PC-3 (cell line): ENCODE measurements around the gene TMEM117. TPM values are rescaled to one million over a fixed set of nuclear protein-coding genes. Genes with fewer than 3 reads are reported as not detected.
A peak's percentile ranks its signal among the peaks of the same experiment; 100 is the strongest.

ENCODE experiments used
- ATAC-seq: fragments of 200-7000 bp; cut with Tn5 transposase; 2 replicates; pipeline ENCODE4 v1.9.1; 2020; ENCODE audit warnings: mild to moderate bottlenecking, moderate library complexity
- BruUV-seq: library from RNA; stranded (reverse); fragments of 400-500 nt; replicated peaks from 2 replicates; lab custom pipeline; 2021; lab: Mats Ljungman, UMichigan
- CTCF ChIA-PET: fragments of 300-600 bp; sonication (Branson Sonifier 250); formaldehyde crosslinking; loops from one replicate; lab custom pipeline; 2022; ENCODE audit warnings: antibody characterized with exemption; lab: Charles Lee
- POLR2A ChIA-PET: fragments of 300-600 bp; sonication (Branson Sonifier 250); formaldehyde crosslinking; loops from one replicate; lab custom pipeline; 2022; ENCODE audit warnings: antibody characterized with exemption; ENCODE audit not compliant: unreplicated experiment; lab: Charles Lee
- DNase-seq: peaks from one replicate; pipeline ENCODE4 v3.0.0-alpha.2; 2015
- H2AFZ ChIP-seq: fragments of 300-600 bp; sonication (generic); 2 replicates; pipeline ENCODE4 v1.6.0; 2016; ENCODE audit warnings: antibody characterized with exemption, low read length
- H3F3A ChIP-seq: fragments of 300-600 bp; sonication (generic); one replicate; pipeline ENCODE4 v1.6.0; 2017; ENCODE audit warnings: antibody characterized with exemption, low read length, control low read depth, mild to moderate bottlenecking; ENCODE audit not compliant: unreplicated experiment
- H3K27ac ChIP-seq: fragments of 300-600 bp; sonication (generic); 2 replicates; pipeline ENCODE4 v1.5.1; 2016; ENCODE audit warnings: mild to moderate bottlenecking, low read length
- H3K27me3 ChIP-seq: fragments of 300-600 bp; sonication (generic); 2 replicates; pipeline ENCODE4 v1.6.1; 2016; ENCODE audit warnings: low read length, mixed read lengths
- H3K36me3 ChIP-seq: fragments of 300-600 bp; sonication (generic); 2 replicates; pipeline ENCODE4 v1.6.1; 2016; ENCODE audit warnings: low read depth, mixed run types, low read length, mixed read lengths
- H3K4me1 ChIP-seq: fragments of 300-600 bp; sonication (generic); 2 replicates; pipeline ENCODE4 v1.5.1; 2016; ENCODE audit warnings: low read length; ENCODE audit not compliant: insufficient read depth
- H3K4me2 ChIP-seq: fragments of 300-600 bp; sonication (generic); 2 replicates; pipeline ENCODE4 v1.6.0; 2016; ENCODE audit warnings: low read length
- H3K4me3 ChIP-seq: fragments of 300-600 bp; sonication (generic); 2 replicates; pipeline ENCODE4 v1.5.1; 2016; ENCODE audit warnings: mild to moderate bottlenecking, low read length, mixed read lengths
- H3K79me2 ChIP-seq: fragments of 300-600 bp; sonication (generic); 2 replicates; pipeline ENCODE4 v1.6.1; 2017; ENCODE audit warnings: low read length, mixed read lengths
- H3K9ac ChIP-seq: fragments of 300-600 bp; sonication (generic); 2 replicates; pipeline ENCODE4 v1.6.0; 2016; ENCODE audit warnings: mild to moderate bottlenecking, low read length
- H3K9me2 ChIP-seq: fragments of 300-600 bp; sonication (generic); replicated peaks from 2 replicates; pipeline ENCODE4 v1.6.1; 2016; ENCODE audit warnings: mixed run types, low read length, mixed read lengths
- H3K9me3 ChIP-seq: fragments of 300-600 bp; sonication (generic); 2 replicates; pipeline ENCODE4 v1.6.1; 2016; ENCODE audit warnings: low read length, mixed read lengths
- H4K20me1 ChIP-seq: fragments of 300-600 bp; sonication (generic); 2 replicates; pipeline ENCODE4 v1.6.1; 2016; ENCODE audit warnings: low read length, mixed read lengths
- EZH2 ChIP-seq: fragments of 300-600 bp; sonication (generic); IDR thresholded peaks from one replicate; pipeline ENCODE4 v1.6.1; 2017; ENCODE audit warnings: antibody characterized with exemption, mild to moderate bottlenecking, low read length; ENCODE audit not compliant: unreplicated experiment
- EZH2phosphoT487 ChIP-seq: fragments of 300-600 bp; sonication (generic); IDR thresholded peaks from 2 replicates; pipeline ENCODE4 v1.6.1; 2018; ENCODE audit warnings: mild to moderate bottlenecking, antibody characterized with exemption, low read length, borderline replicate concordance
- intact Hi-C: fragments of 100-400 bp; cut with micrococcal nuclease; formaldehyde crosslinking; loops from 2 replicates; pipeline ENCODE4 v1.9.0; 2023
- total RNA-seq: library from RNA; depleted of rRNA; stranded (reverse); fragments of >200 nt; gene quantifications from 2 replicates; pipeline ENCODE4 v1.2.3, GENCODE V29; 2014
- TF ChIP-seq, protein P1 (sequence below): fragments of 300-600 bp; sonication (generic); conservative IDR thresholded peaks from 2 replicates; pipeline ENCODE4 v1.5.1; 2017; ENCODE audit warnings: antibody characterized with exemption, low read depth, mild to moderate bottlenecking, low read length

Gene TMEM117
- total RNA-seq, 1 experiment from 2014 or later: 9.0 TPM

DNA sequence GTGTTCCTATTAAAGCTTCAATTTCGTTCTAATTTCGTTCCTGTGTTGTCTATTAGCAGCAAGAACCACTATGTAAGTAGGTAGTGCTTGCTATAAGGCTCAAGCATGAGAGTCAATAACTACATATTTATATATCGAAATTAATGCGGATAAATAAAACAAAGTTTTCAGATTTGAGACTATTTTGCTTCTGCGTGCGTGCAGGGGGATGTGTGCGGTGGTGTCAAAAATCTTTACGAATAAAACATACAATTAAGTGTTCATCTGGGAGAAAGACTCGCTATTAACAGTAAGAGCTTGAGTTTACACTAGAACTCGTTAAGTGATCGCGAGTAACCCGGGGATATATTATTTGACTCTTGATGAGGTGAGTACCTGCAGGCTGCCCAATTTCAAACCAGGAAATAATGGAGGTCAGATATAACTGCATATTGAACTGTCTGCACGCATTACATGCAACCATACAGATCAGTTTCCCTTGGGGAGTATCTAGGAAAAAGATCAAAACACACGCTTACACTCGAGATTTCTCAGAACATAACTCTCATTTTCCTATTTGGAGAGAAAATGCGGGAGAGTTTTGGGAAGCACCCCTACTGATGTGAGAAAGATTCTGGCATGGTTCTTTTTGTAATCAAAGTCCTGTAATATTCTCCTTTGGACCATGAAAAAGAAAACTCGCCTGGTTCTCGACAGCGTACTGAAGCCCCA, 30.6 kb upstream of the TMEM117 start:
- H3K4me2 ChIP-seq: peak overlapping the region; percentile 88
- ATAC-seq (peak; percentile 14), DNase-seq (no peak)
- peak overlapping the region; percentile 94 for H2AFZ ChIP-seq
- TSS peak; percentile 51 for BruUV-seq
- H3K9me2 ChIP-seq: no peaks in the 10 kb centered on the region
- H3K36me3 ChIP-seq: peaks cover 21% of the 10 kb centered on the region
- TF ChIP-seq EZH2phosphoT487: no peak
- TF ChIP-seq, protein P1, sequence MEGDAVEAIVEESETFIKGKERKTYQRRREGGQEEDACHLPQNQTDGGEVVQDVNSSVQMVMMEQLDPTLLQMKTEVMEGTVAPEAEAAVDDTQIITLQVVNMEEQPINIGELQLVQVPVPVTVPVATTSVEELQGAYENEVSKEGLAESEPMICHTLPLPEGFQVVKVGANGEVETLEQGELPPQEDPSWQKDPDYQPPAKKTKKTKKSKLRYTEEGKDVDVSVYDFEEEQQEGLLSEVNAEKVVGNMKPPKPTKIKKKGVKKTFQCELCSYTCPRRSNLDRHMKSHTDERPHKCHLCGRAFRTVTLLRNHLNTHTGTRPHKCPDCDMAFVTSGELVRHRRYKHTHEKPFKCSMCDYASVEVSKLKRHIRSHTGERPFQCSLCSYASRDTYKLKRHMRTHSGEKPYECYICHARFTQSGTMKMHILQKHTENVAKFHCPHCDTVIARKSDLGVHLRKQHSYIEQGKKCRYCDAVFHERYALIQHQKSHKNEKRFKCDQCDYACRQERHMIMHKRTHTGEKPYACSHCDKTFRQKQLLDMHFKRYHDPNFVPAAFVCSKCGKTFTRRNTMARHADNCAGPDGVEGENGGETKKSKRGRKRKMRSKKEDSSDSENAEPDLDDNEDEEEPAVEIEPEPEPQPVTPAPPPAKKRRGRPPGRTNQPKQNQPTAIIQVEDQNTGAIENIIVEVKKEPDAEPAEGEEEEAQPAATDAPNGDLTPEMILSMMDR: no peak
- no peak for TF ChIP-seq EZH2
- peak overlapping the region; percentile 91 for H3K4me3 ChIP-seq
- peaks cover 23% of the 10 kb centered on the region; the same call in 1 of the 2 replicates for H4K20me1 ChIP-seq
- no peaks in the 10 kb centered on the region for H3K27me3 ChIP-seq
- intact Hi-C loops: no loop called here
- ChIA-PET POLR2A (interaction anchor here (1.2 kb wide), 1 partner anchor 8 kb away, joined by 7 read pairs; no protein-coding TSS in a partner anchor), CTCF (interaction anchor here (0.7 to 1.1 kb wide), 2 partner anchors 8 to 77 kb away, joined by 3 to 4 read pairs; no protein-coding TSS in a partner anchor)
- peaks cover 54% of the 10 kb centered on the region for H3K79me2 ChIP-seq
- H3K9ac ChIP-seq: peak overlapping the region; percentile 90
- peaks cover 23% of the 10 kb centered on the region for H3K4me1 ChIP-seq
- H3K27ac ChIP-seq: peak overlapping the region; percentile 71
- H3K9me3 ChIP-seq: no peaks in the 10 kb centered on the region
- H3F3A ChIP-seq: no peaks in the 10 kb centered on the region

DNA sequence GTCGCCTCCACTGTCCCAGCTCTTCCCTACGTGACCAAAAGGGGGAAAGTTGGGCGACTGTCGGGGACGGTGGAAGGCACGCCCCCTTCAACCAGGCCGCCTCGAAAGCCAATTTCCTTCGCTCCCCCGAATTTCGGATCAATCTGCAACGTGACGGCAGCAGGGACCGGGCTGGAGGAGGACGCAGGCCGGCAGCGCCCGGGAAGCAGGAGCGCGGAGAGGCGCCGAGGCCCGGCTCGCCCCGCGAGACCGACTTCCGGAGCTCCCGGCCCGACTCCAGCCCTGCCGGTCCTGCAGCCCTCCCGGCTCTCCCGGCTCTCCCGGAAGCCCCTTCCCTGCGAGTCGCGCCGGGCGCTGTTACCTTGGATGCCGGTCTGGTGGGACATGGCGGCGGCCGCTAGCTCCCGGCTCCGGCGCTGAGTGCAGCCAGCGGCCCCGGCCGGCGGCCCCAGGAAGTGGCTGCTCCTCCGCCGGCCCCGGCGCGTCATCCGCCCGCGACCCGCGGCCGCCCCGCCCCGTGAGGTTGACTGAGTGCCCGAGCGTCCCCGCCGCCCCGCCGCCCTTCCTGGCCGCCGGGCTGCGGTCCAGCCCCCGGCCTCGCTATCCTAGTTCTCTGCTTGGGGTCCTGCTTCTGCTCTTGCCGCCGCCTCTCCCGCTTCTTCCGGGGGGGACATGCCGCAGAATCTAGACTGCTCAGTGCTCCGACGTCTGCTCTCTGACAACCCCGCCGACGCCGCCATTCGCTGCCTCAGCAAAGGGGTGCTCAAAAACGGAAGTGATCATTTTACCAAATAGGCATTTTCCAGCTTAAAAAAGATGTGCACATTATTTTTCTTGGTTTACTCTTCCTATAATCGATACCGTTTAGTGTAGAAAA, 29.8 kb upstream of the TMEM117 start, which contains the start of gene TWF1:
TWF1 (minus strand) TSS at position 458 of the 877 bp plus-strand sequence; CDS start at position 386, 72 bp downstream.
- BruUV-seq: no TSS peak
- CTCF ChIA-PET: interaction anchor here (0.7 to 1.1 kb wide), 2 partner anchors 9 to 76 kb away, joined by 3 to 4 read pairs; no protein-coding TSS in a partner anchor

More for the DNA sequence above, 29.8 kb upstream of the TMEM117 start, which contains the start of gene TWF1:
- H3K4me1 ChIP-seq: peaks cover 23% of the 10 kb centered on the region
- H3K4me3 ChIP-seq: peak within 1 kb of the TSS; percentile 91
- no peaks in the 10 kb centered on the region for H3K9me2 ChIP-seq
- H3K4me2 ChIP-seq: peak within 1 kb of the TSS; percentile 96
- H4K20me1 ChIP-seq: peaks cover 23% of the 10 kb centered on the region; the same call in 1 of the 2 replicates
- H3K27ac ChIP-seq: peak within 1 kb of the TSS; percentile 71
- peaks cover 13% of the 10 kb centered on the region for H3K36me3 ChIP-seq
- H2AFZ ChIP-seq: peak within 1 kb of the TSS; percentile 94
- no peaks in the 10 kb centered on the region for H3K27me3 ChIP-seq
- intact Hi-C loops: no loop called here
- H3F3A ChIP-seq: no peaks in the 10 kb centered on the region
- TF ChIP-seq EZH2: no peak
- TF ChIP-seq, protein P1: peak; percentile 27; the same call in 1 of the 2 replicates
- peak within 1 kb of the TSS; percentile 90 for H3K9ac ChIP-seq
- DNase-seq (peak; percentile 85), ATAC-seq (peak; percentile 93)
- peaks cover 51% of the 10 kb centered on the region for H3K79me2 ChIP-seq
- POLR2A ChIA-PET: interaction anchor here (0.6 to 1.2 kb wide), 3 partner anchors 9 to 75 kb away, joined by 4 to 7 read pairs (median 6); no protein-coding TSS in a partner anchor
- H3K9me3 ChIP-seq: no peaks in the 10 kb centered on the region
